ENCODE data around the gene MACROD2. TPM values are rescaled to one million over a fixed set of nuclear protein-coding genes. Genes with fewer than 3 reads are reported as not detected.

Gene MACROD2
- total RNA-seq, 1 experiment from 2014 or later, result 1.6 TPM

GRCh38 chr20:15512916-15513315 is 1517.6 kb downstream of the MACROD2 start:
- Histone ChIP-seq H2BK5ac (ENCODE audit: insufficient read length, low read length) (no peak overlapping the region), H4K20me1 (ENCODE audit: control insufficient read depth, insufficient read depth, insufficient read length) (no peaks in the 10 kb centered on the region), H2BK20ac (ENCODE audit: low read depth, low read length, poor library complexity, severe bottlenecking) (no peak overlapping the region), H3K79me1 (ENCODE audit: insufficient read depth, low read depth, low read length, poor library complexity, severe bottlenecking) (no peaks in the 10 kb centered on the region), H3K14ac (ENCODE audit: insufficient read depth, low read length) (no peak overlapping the region), H3K9me3 (ENCODE audit: control insufficient read depth, low read depth, low read length) (no peaks in the 10 kb centered on the region), H4K91ac (ENCODE audit: insufficient read length, low read depth, low read length) (no peak overlapping the region), H3K56ac (ENCODE audit: insufficient read length, low read depth, low read length) (no peak overlapping the region), H3K23ac (ENCODE audit: insufficient read length, low read depth, low read length) (no peak overlapping the region), H2AFZ (ENCODE audit: low read length) (no peak overlapping the region), H4K5ac (ENCODE audit: insufficient read length, low read depth, low read length) (no peak overlapping the region), H3K23me2 (ENCODE audit: insufficient read length, low read depth, low read length, poor library complexity, severe bottlenecking) (no peaks in the 10 kb centered on the region), H3K18ac (ENCODE audit: insufficient read length, low read depth, low read length) (no peak overlapping the region), H3K9ac (ENCODE audit: extremely low read depth, insufficient read length, low read length) (no peak overlapping the region), H2AK5ac (ENCODE audit: insufficient read length, low read length) (no peak overlapping the region), H3K27me3 (ENCODE audit: insufficient read depth, low read length) (no peaks in the 10 kb centered on the region), H3K4me2 (ENCODE audit: insufficient read depth, insufficient read length, low read length) (no peak overlapping the region), H3K79me2 (ENCODE audit: insufficient read depth, low read length) (no peaks in the 10 kb centered on the region), H3K4me1 (ENCODE audit: insufficient read depth, low read length) (no peaks in the 10 kb centered on the region), H3T11ph (ENCODE audit: low read length) (no peak overlapping the region), H2BK12ac (ENCODE audit: insufficient read length, low read depth, low read length) (no peak overlapping the region), H3K27ac (ENCODE audit: insufficient read length, low read depth, low read length) (no peak overlapping the region), H4K8ac (replicated peaks; ENCODE audit: insufficient read length, low read depth, low read length) (no peak overlapping the region), H3K4ac (ENCODE audit: low read depth, low read length) (no peak overlapping the region), H2BK120ac (ENCODE audit: low read depth, low read length, poor library complexity, severe bottlenecking) (no peak overlapping the region), H2BK15ac (ENCODE audit: low read depth, low read length) (no peak overlapping the region)
- WGBS (ENCODE audit: extremely low coverage, insufficient read length, low lambda C conversion rate), result no CpG with 5 or more reads among the region's 5 CpGs
- Mint-ChIP-seq H3K36me3 (ENCODE audit: insufficient read depth in 1 of 3, low read depth in 3 of 3) (no peaks in the 10 kb centered on the region; a peak in 1 of 7 replicates), H3K4me1 (no peaks in the 10 kb centered on the region), H3K9me3 (no peaks in the 10 kb centered on the region), H3K4me3 (no peak overlapping the region), H3K27me3 (ENCODE audit: low read depth) (no peaks in the 10 kb centered on the region), H3K27ac (peak overlapping the region in 1 of 3 experiments; percentile 12; a peak in 1 of 7 replicates)
- no peak for TF ChIP-seq CTCF (conservative IDR thresholded peaks at IDR 0.05)
- no peak for DNase-seq

Measured in H9 (cell line).